ENCODE data around the gene CCDC137. TPM values are rescaled to one million over a fixed set of nuclear protein-coding genes. Genes with fewer than 3 reads are reported as not detected.

CCDC137 gene, protein sequence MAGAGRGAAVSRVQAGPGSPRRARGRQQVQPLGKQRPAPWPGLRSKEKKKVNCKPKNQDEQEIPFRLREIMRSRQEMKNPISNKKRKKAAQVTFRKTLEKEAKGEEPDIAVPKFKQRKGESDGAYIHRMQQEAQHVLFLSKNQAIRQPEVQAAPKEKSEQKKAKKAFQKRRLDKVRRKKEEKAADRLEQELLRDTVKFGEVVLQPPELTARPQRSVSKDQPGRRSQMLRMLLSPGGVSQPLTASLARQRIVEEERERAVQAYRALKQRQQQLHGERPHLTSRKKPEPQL
- 11.8 and 12.1 TPM in 2 replicates for total RNA-seq

GRCh38 chr17:81666342-81667191 is at the start of gene CCDC137, which contains the start of gene OXLD1:
CCDC137 (plus strand) TSS chr17:81666737; CDS start chr17:81666767, 30 bp downstream.
OXLD1 (minus strand) TSS chr17:81666605; CDS start chr17:81666577, 28 bp downstream.

DNA sequence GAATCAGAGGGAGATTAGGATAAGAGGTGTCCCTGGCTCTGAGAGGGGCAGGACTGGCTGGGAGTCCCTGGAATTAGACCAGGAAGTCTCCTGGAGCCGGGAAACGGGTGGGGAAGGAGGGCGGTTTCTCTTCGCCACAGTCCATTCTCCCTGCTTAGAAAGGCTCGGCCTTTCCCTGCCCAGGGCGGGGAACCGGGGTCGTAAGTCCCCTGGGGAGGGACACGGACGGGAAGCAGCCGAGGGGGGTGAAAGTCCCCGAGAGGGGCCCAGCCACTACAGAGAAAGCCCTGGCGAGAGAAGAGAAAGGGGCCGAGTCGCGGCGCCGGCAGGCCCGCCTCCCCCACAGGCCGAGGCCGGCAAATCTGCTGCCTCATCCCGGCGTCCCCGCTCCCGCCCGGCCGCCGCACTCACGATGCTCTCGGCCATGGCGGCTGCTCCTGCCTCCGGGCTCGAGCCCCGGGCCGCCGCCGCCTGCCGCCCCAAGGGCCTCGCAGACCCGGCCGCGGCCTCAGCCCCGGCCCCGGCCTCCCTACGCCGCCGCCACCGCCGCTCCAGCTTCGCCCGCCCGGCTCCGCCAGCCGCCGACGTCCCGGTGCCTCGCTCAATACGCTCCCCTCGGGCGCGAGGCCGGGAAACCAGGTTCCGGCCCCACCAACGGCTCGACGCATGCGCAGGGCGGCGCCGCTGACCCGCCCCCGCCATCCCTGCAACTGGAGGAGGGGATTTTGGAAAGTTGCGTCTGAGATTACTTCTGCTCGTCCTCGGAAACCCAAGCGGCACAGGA is 29.8 kb upstream of the CCDC137 start, which contains the start of the genes NPLOC4 and TSPAN10:
Gene NPLOC4 (minus strand): TSS at position 608 of the 784 bp plus-strand sequence. CDS start 182 bp downstream, at position 426.
Gene TSPAN10 (plus strand): TSS at position 692 of the 784 bp plus-strand sequence. CDS start 5,217 bp downstream, outside the sequence.

DNA sequence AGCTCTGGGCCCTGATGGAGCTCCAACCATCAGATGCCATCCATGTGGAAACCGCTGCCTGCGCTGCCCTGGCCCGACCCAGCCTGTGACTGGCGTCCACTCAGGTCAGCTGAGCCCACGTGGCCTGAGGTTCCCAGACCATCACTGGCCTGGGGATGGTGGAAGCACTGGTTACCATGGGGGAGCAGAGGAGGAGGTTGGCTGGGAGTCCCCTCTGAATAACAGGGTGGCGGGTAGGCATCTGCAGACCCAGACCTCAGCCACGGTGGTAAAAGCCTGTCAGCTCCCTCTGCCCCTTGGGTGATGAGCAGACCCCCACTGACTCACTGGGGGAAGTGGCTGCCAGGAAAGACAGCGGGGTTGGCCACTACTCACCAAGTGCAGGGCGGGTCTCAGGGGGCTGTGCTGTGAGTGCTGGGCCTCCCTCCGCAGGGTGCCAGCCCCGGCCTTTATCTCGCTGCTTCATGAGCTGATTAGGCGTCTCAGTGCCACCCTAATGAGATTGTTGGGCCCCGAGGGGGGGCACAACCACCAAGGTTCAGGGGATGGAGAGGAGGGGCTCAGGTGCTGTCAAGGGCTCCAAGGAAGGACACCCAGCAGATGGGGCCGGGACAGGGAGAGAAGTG is 10.3 kb upstream of the CCDC137 start, which contains the start of gene PDE6G:
Gene PDE6G (minus strand): TSS at position 425 of the 626 bp plus-strand sequence. CDS start 3,237 bp downstream, outside the sequence.

DNA sequence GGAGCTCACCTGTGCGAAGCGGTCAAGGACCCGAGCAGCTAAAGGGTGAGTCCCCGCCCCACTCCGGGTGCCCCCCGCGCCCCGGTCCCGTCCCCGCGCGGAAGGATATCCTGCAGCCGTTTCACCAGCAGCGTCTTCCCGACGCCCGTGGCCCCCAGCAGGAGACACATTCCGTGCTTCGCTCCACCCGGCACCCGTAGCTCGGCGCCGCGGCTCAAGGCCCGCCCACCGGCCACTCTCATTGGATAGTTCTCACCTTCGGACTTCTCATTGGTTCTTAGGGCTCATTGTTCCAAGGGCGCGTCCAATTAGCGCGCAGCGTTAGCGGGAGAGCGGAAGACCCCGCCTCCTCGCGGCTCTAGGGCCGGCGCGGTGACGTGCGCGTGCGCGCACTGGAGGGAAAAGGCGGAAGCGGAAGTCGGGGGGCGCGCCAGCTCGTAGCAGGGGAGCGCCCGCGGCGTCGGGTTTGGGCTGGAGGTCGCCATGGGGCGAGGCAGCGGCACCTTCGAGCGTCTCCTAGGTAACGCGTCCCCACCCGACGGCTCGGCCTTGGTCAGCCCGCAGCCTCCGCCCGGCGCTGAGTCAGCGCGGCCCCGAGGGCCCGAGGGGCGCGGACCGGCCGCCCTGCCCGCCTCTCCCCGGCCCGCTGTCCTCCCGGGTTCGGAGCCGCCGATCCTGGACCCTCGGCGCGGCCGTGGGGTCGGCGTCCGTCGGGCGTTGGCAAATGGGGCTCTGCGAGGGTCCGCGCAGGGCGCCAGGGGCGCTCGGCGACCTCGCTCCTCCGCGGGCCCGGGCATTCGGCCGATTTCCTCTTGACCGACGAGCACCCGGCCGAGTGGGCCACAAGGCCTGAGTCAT is 17.3 kb downstream of the CCDC137 start, which contains the start of the genes ARL16 and HGS:
Gene ARL16 (minus strand): TSS at position 214 of the 858 bp plus-strand sequence. CDS start 44 bp downstream, at position 170.
Gene HGS (plus strand): TSS at position 428 of the 858 bp plus-strand sequence. CDS start 56 bp downstream, at position 484.

GRCh38 chr17:81702934-81703746 is 36.6 kb downstream of the CCDC137 start, which contains the start of gene MRPL12:
MRPL12 (plus strand) TSS chr17:81703367; CDS start chr17:81703502, 135 bp downstream.

GRCh38 chr17:81711814-81712467 is 45.4 kb downstream of the CCDC137 start, which contains the start of gene SLC25A10:
SLC25A10 (plus strand) TSS chr17:81712284; CDS start chr17:81712427, 143 bp downstream.

Small RNAs within 50 kb of the gene (small RNA-seq; reads per million reads assigned to genes)
- not detected for gene MIR6786

Other genes with a start within 250 kb of the CCDC137 start
- gene ACTG1, start 153.9 kb upstream of the CCDC137 start, total RNA-seq, result 14,927 and 15,075 TPM in 2 replicates
- gene FSCN2, start 138.4 kb upstream of the CCDC137 start, total RNA-seq, result 0.57 and 1.3 TPM in 2 replicates
- gene FAAP100, start 114.4 kb upstream of the CCDC137 start, total RNA-seq, result 38.3 and 56.2 TPM in 2 replicates
- 121 and 146 TPM in 2 replicates for gene NPLOC4, start 29.6 kb upstream of the CCDC137 start, total RNA-seq
- 0.48 TPM in 1 of 2 replicates, not detected in the other for gene TSPAN10, start 29.5 kb upstream of the CCDC137 start, total RNA-seq
- gene PDE6G, start 10.2 kb upstream of the CCDC137 start, total RNA-seq, result 1.3 TPM in 2 replicates
- 24.5 and 29.7 TPM in 2 replicates for gene OXLD1, start 132 bp upstream of the CCDC137 start, total RNA-seq
- gene ARL16, start 17.1 kb downstream of the CCDC137 start, total RNA-seq, result 35.6 and 36.6 TPM in 2 replicates
- 134 and 147 TPM in 2 replicates for gene HGS, start 17.3 kb downstream of the CCDC137 start, total RNA-seq
- 23.8 and 26.1 TPM in 2 replicates for gene MRPL12, start 36.6 kb downstream of the CCDC137 start, total RNA-seq
- gene SLC25A10, start 45.5 kb downstream of the CCDC137 start, total RNA-seq, result 17.6 and 23.5 TPM in 2 replicates
- not detected in 2 replicates for gene GCGR, start 137.4 kb downstream of the CCDC137 start, total RNA-seq
- 91.2 and 156 TPM in 2 replicates for gene MCRIP1, start 166.6 kb downstream of the CCDC137 start, total RNA-seq
- not detected in 2 replicates for gene PPP1R27, start 168.3 kb downstream of the CCDC137 start, total RNA-seq
- 991 and 1,042 TPM in 2 replicates for gene P4HB, start 193.8 kb downstream of the CCDC137 start, total RNA-seq
- 215 and 257 TPM in 2 replicates for gene ARHGDIA, start 204.6 kb downstream of the CCDC137 start, total RNA-seq
- 155 and 174 TPM in 2 replicates for gene ALYREF, start 224.8 kb downstream of the CCDC137 start, total RNA-seq
- gene ANAPC11, start 225.0 kb downstream of the CCDC137 start, total RNA-seq, result 106 and 139 TPM in 2 replicates
- 0.65 TPM in 1 of 2 replicates, not detected in the other for gene NPB, start 235.5 kb downstream of the CCDC137 start, total RNA-seq
- 26.5 and 45.9 TPM in 2 replicates for gene PCYT2, start 244.7 kb downstream of the CCDC137 start, total RNA-seq